Measurements from ENCODE around the gene MDP1. TPM values are rescaled to one million over a fixed set of nuclear protein-coding genes. Genes with fewer than 3 reads are reported as not detected.
A peak's percentile ranks its signal among the peaks of the same experiment; 100 is the strongest.

Gene MDP1
- total RNA-seq, 4 donors from 2014 or later = 9.7 to 12.2 (median 10.7) TPM

GRCh38 chr14:24253936-24254335, 38.1 kb upstream of the MDP1 start:
- no peak overlapping the region for H3K4me3 ChIP-seq (ENCODE audit: low read depth, poor library complexity, severe bottlenecking)
- 78 to 80% methylated on average over 7 of the region's 7 CpGs for WGBS, 2 donors
- intact Hi-C loops (cut with DNase I; ENCODE audit: low total_unique reads) = no loop called here
- DNase-seq (ENCODE audit: low spot score in 2 of 2) = peak in 1 of 2 donors; percentile 50
- TF ChIP-seq, protein P1, sequence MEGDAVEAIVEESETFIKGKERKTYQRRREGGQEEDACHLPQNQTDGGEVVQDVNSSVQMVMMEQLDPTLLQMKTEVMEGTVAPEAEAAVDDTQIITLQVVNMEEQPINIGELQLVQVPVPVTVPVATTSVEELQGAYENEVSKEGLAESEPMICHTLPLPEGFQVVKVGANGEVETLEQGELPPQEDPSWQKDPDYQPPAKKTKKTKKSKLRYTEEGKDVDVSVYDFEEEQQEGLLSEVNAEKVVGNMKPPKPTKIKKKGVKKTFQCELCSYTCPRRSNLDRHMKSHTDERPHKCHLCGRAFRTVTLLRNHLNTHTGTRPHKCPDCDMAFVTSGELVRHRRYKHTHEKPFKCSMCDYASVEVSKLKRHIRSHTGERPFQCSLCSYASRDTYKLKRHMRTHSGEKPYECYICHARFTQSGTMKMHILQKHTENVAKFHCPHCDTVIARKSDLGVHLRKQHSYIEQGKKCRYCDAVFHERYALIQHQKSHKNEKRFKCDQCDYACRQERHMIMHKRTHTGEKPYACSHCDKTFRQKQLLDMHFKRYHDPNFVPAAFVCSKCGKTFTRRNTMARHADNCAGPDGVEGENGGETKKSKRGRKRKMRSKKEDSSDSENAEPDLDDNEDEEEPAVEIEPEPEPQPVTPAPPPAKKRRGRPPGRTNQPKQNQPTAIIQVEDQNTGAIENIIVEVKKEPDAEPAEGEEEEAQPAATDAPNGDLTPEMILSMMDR (IDR thresholded peaks at IDR 0.05) = no peak
- no peak for TF ChIP-seq POLR2A (IDR thresholded peaks at IDR 0.05)

GRCh38 chr14:24252289-24253124, 36.6 kb upstream of the MDP1 start:
- no peak overlapping the region for H3K4me3 ChIP-seq (ENCODE audit: low read depth, poor library complexity, severe bottlenecking)
- peak in 1 of 2 donors; percentile 54 for DNase-seq (ENCODE audit: low spot score in 2 of 2)
- WGBS, 2 donors = 73 to 80% methylated on average over 11 of the region's 11 CpGs
- TF ChIP-seq POLR2A (IDR thresholded peaks at IDR 0.05) = no peak
- TF ChIP-seq, protein P1 (IDR thresholded peaks at IDR 0.05) = no peak
- intact Hi-C loops (cut with DNase I; ENCODE audit: low total_unique reads) = no loop called here

- intact Hi-C loops (cut with DNase I; ENCODE audit: low total_unique reads) = no loop called here
- no peak overlapping the region for H3K4me3 ChIP-seq (ENCODE audit: low read depth, poor library complexity, severe bottlenecking)
- no peak for TF ChIP-seq POLR2A (IDR thresholded peaks at IDR 0.05)
- TF ChIP-seq, protein P1 (IDR thresholded peaks at IDR 0.05) = no peak
- WGBS, 2 donors = 86 to 100% methylated on average over 1 of the region's 1 CpG
- DNase-seq (ENCODE audit: low spot score in 2 of 2) = no peak
Measured at GRCh38 chr14:24251880-24252288, 36.0 kb upstream of the MDP1 start.

DNA sequence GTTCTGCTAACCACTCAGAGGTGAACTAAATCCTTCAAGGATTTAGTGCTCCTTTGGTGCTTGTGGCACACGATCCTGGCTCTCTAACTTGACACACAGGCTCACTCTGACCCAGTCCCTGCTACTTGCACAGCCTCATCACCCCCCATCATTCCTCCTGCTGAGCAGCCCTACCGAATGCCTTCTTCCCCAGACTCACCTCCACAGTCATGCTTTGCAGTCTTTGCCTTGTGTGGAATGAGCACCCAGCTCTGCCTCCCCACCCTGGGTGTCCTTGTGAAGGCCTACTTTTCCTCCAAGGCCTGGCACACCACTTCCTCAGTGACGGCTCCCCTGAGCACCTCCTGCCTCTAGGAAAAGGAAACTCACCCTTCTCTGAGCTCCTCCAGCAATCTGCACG, 34.5 kb upstream of the MDP1 start:
- WGBS, 2 donors = 69 to 70% methylated on average over 4 of the region's 4 CpGs
- H3K4me3 ChIP-seq (ENCODE audit: low read depth, poor library complexity, severe bottlenecking) = no peak overlapping the region
- TF ChIP-seq, protein P1 (IDR thresholded peaks at IDR 0.05) = no peak
- TF ChIP-seq POLR2A (IDR thresholded peaks at IDR 0.05) = no peak
- peak in 1 of 2 donors; percentile 32 for DNase-seq (ENCODE audit: low spot score in 2 of 2)
- intact Hi-C loops (cut with DNase I; ENCODE audit: low total_unique reads) = no loop called here

- intact Hi-C loops (cut with DNase I; ENCODE audit: low total_unique reads) = no loop called here
- WGBS, 2 donors = 79 to 83% methylated on average over 10 of the region's 13 CpGs
- DNase-seq (ENCODE audit: low spot score in 2 of 2) = peak in 1 of 2 donors; percentile 68
- no peak overlapping the region for H3K4me3 ChIP-seq (ENCODE audit: low read depth, poor library complexity, severe bottlenecking)
- TF ChIP-seq, protein P1 (IDR thresholded peaks at IDR 0.05) = no peak
- TF ChIP-seq POLR2A (IDR thresholded peaks at IDR 0.05) = no peak
Measured at GRCh38 chr14:24249230-24250021, 33.6 kb upstream of the MDP1 start.
